Caco-2 (cell line): Measurements from ENCODE around the gene DYNLT3. TPM values are rescaled to one million over a fixed set of nuclear protein-coding genes. Genes with fewer than 3 reads are reported as not detected.

Experiments used
- BruUV-seq: library from RNA; stranded (reverse); fragments of 400-500 nt; replicated peaks from 2 replicates; lab custom pipeline; 2021; lab: Mats Ljungman, UMichigan
- CTCF ChIA-PET: fragments of 300-600 bp; sonication (Branson Sonifier 250); formaldehyde crosslinking; loops from one replicate; lab custom pipeline; 2022; ENCODE audit warnings: antibody characterized with exemption; lab: Charles Lee
- POLR2A ChIA-PET: fragments of 300-600 bp; sonication (Branson Sonifier 250); formaldehyde crosslinking; loops from one replicate; lab custom pipeline; 2022; ENCODE audit warnings: antibody characterized with exemption; lab: Charles Lee
- DNase-seq, 2 experiments: peaks; one replicate each; pipeline versions ENCODE4 v3.0.0 to v3.0.0-alpha.2; 2020 to 2022
- H3K27me3 ChIP-seq: replicated peaks from 2 replicates; pipeline ENCODE4 v1.6.0; 2011; ENCODE audit warnings: low read length; ENCODE audit not compliant: control insufficient read depth, insufficient read depth
- H3K36me3 ChIP-seq: 2 replicates; pipeline ENCODE4 v1.5.1; 2011; ENCODE audit warnings: low read length; ENCODE audit not compliant: control insufficient read depth, insufficient read depth
- H3K4me1 ChIP-seq: fragments of 250-450 bp; sonication (Bioruptor Pico); 2 replicates; pipeline ENCODE4 v1.5.1; 2020; ENCODE audit warnings: mild to moderate bottlenecking
- H3K4me3 ChIP-seq: 2 replicates; pipeline ENCODE4 v1.5.1; 2011; ENCODE audit warnings: low read depth, mild to moderate bottlenecking, control low read depth, low read length
- H3K9me3 ChIP-seq: fragments of 250-450 bp; sonication (Bioruptor Pico); 2 replicates; pipeline ENCODE4 v1.5.1; 2020; ENCODE audit warnings: mild to moderate bottlenecking, moderate library complexity
- H3K27ac Mint-ChIP-seq: one replicate; pipeline ENCODE4 v1.8.0; 2022; ENCODE audit warnings: mixed read lengths; ENCODE audit not compliant: unreplicated experiment
- H3K27me3 Mint-ChIP-seq: one replicate; pipeline ENCODE4 v1.8.0; 2022; ENCODE audit warnings: mixed read lengths; ENCODE audit not compliant: insufficient read depth, unreplicated experiment
- H3K36me3 Mint-ChIP-seq: one replicate; pipeline ENCODE4 v1.8.0; 2022; ENCODE audit warnings: mild to moderate bottlenecking, mixed read lengths; ENCODE audit not compliant: insufficient read depth, unreplicated experiment
- H3K4me1 Mint-ChIP-seq: one replicate; pipeline ENCODE4 v1.8.0; 2022; ENCODE audit warnings: low read depth, mixed read lengths; ENCODE audit not compliant: unreplicated experiment
- H3K4me3 Mint-ChIP-seq: one replicate; pipeline ENCODE4 v1.8.0; 2022; ENCODE audit warnings: mild to moderate bottlenecking, moderate library complexity, mixed read lengths; ENCODE audit not compliant: unreplicated experiment
- H3K9me3 Mint-ChIP-seq: one replicate; pipeline ENCODE4 v1.8.0; 2022; ENCODE audit warnings: mixed read lengths; ENCODE audit not compliant: unreplicated experiment
- intact Hi-C: fragments of 100-400 bp; cut with micrococcal nuclease; formaldehyde crosslinking; loops from one replicate; pipeline ENCODE4 v1.10.0; 2022; ENCODE audit not compliant: unreplicated experiment
- total RNA-seq: library from RNA; stranded (reverse); gene quantifications from 2 replicates; pipeline ENCODE4 v1.2.3, GENCODE V29; 2022
- TF ChIP-seq, protein P1 (sequence below), 2 experiments: fragments of 200-600 bp in 1 of 2; IDR thresholded peaks; 1 replicate in 1 of 2; 2 replicates in 1 of 2; pipeline versions ENCODE4 v1.5.1 to v1.8.0; 2011 to 2022; ENCODE audit warnings: antibody characterized with exemption in 1 of 2, control low read depth in 1 of 2, inconsistent platforms in 1 of 2, low read depth in 1 of 2, low read length in 1 of 2, mild to moderate bottlenecking in 1 of 2, moderate library complexity in 1 of 2; ENCODE audit not compliant: insufficient read depth in 1 of 2, severe bottlenecking in 1 of 2, unreplicated experiment in 1 of 2

The DYNLT3 gene
- total RNA-seq, 1 experiment from 2014 or later = 26.9 TPM

DNA sequence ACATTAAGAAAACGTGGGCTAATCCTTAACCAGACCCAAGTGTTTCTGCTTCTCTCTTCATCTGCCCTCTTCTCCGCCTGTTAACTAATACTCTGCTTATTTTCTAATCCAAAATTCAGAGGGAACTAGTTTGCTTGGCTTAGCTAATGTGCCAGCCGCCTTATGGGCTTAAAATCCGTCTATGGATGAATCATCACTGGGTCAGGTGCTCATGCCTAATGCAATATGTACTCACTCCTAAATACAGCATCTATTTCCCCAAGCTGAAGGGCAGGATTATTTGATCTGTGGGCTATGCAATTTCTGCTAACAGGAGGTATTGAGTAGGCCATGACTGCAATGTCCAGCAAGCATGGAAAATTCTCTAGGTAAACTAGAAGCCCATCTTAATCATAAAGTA lies 12.4 kb downstream of the DYNLT3 start:
- ChIA-PET POLR2A (no interaction called here), CTCF (no interaction called here)
- no peaks in the 10 kb centered on the region for H3K4me1 ChIP-seq
- intact Hi-C loops = no loop called here
- no peaks in the 10 kb centered on the region for H3K36me3 ChIP-seq
- no peak for DNase-seq
- BruUV-seq = no TSS peak
- TF ChIP-seq, protein P1, sequence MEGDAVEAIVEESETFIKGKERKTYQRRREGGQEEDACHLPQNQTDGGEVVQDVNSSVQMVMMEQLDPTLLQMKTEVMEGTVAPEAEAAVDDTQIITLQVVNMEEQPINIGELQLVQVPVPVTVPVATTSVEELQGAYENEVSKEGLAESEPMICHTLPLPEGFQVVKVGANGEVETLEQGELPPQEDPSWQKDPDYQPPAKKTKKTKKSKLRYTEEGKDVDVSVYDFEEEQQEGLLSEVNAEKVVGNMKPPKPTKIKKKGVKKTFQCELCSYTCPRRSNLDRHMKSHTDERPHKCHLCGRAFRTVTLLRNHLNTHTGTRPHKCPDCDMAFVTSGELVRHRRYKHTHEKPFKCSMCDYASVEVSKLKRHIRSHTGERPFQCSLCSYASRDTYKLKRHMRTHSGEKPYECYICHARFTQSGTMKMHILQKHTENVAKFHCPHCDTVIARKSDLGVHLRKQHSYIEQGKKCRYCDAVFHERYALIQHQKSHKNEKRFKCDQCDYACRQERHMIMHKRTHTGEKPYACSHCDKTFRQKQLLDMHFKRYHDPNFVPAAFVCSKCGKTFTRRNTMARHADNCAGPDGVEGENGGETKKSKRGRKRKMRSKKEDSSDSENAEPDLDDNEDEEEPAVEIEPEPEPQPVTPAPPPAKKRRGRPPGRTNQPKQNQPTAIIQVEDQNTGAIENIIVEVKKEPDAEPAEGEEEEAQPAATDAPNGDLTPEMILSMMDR (IDR thresholded peaks at IDR 0.05; ENCODE audit: insufficient read depth in 1 of 2, low read depth in 1 of 2, low read length in 1 of 2, severe bottlenecking in 1 of 2, unreplicated experiment in 1 of 2) = no peak
- no peak overlapping the region for H3K4me3 ChIP-seq
- Mint-ChIP-seq H3K9me3 (no peaks in the 10 kb centered on the region), H3K27me3 (no peaks in the 10 kb centered on the region), H3K4me1 (no peaks in the 10 kb centered on the region), H3K4me3 (no peak overlapping the region), H3K36me3 (no peaks in the 10 kb centered on the region), H3K27ac (no peak overlapping the region)
- no peaks in the 10 kb centered on the region for H3K9me3 ChIP-seq
- no peaks in the 10 kb centered on the region for H3K27me3 ChIP-seq

DNA sequence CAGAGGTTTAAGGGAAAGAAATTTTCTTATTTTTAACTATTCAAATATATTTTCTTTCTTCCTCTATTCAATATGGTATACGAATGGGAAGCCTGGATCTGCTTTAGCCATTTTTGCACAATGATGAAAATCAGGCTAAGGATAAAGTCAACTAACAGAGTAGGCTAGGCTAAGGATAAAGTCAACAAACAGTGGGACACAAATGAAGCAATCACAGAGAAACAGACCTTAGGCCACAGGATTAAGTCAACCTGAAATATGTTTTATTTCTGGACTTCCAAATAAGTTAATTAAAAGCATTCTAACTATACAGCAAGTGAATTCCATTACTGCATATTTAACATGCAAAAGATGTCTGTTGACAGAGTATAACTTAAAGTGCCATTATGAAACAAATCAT lies 17.0 kb downstream of the DYNLT3 start:
- DNase-seq = no peak
- POLR2A ChIA-PET = no interaction called here
- no peak overlapping the region for H3K4me3 Mint-ChIP-seq
- TF ChIP-seq, protein P1 (IDR thresholded peaks at IDR 0.05; ENCODE audit: insufficient read depth in 1 of 2, low read depth in 1 of 2, low read length in 1 of 2, severe bottlenecking in 1 of 2, unreplicated experiment in 1 of 2) = no peak
- H3K4me3 ChIP-seq = no peak overlapping the region
- no peaks in the 10 kb centered on the region for H3K9me3 ChIP-seq
- intact Hi-C loops = no loop called here
- no peaks in the 10 kb centered on the region for H3K27me3 ChIP-seq
- CTCF ChIA-PET = no interaction called here
- H3K4me1 ChIP-seq = no peaks in the 10 kb centered on the region
- no peaks in the 10 kb centered on the region for H3K9me3 Mint-ChIP-seq
- no peak overlapping the region for H3K27ac Mint-ChIP-seq
- no peaks in the 10 kb centered on the region for H3K36me3 ChIP-seq
- H3K27me3 Mint-ChIP-seq = no peaks in the 10 kb centered on the region
- no TSS peak for BruUV-seq
- peaks cover under 1% of the 10 kb centered on the region for H3K4me1 Mint-ChIP-seq
- no peaks in the 10 kb centered on the region for H3K36me3 Mint-ChIP-seq

DNA sequence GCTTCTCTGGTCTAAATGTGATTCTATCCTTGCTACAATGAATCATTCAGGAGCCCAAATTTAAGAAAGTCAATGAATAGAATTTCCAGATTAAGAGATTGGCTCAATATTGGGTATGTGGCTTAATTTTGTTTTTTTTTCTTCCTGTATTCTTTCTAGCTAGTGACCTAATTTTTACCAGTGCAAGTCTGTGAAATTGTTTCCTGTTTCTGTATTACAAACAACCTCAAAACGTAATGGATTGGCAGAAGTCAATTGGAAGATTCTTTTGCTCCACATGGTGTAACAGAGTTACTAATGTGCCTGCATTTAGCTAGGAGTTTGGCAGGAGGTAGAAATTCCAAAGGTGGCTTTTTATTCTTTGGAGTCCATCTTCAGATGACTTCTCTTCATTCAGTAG lies 17.6 kb downstream of the DYNLT3 start:
- Mint-ChIP-seq H3K27ac (no peak overlapping the region), H3K4me3 (no peak overlapping the region), H3K9me3 (no peaks in the 10 kb centered on the region), H3K4me1 (peaks cover 7% of the 10 kb centered on the region), H3K36me3 (no peaks in the 10 kb centered on the region), H3K27me3 (no peaks in the 10 kb centered on the region)
- no TSS peak for BruUV-seq
- Histone ChIP-seq H3K36me3 (no peaks in the 10 kb centered on the region), H3K9me3 (no peaks in the 10 kb centered on the region), H3K4me1 (no peaks in the 10 kb centered on the region), H3K27me3 (no peaks in the 10 kb centered on the region), H3K4me3 (no peak overlapping the region)
- TF ChIP-seq, protein P1 (IDR thresholded peaks at IDR 0.05; ENCODE audit: insufficient read depth in 1 of 2, low read depth in 1 of 2, low read length in 1 of 2, severe bottlenecking in 1 of 2, unreplicated experiment in 1 of 2) = no peak
- CTCF ChIA-PET = no interaction called here
- POLR2A ChIA-PET = no interaction called here
- no peak for DNase-seq
- intact Hi-C loops = loop anchor here (5.0 to 10.0 kb wide), 3 partner anchors 42 to 348 kb away; no protein-coding TSS in a partner anchor
